ENCODE data around the gene CAPZB.
"Not testable (repeated sequence)": the region's sequence is repeated elsewhere in the genome, so short reads cannot be mapped to it uniquely, and the experiment has no call there.

Gene CAPZB

GRCh38 chr1:19311931-19312781 is 173.2 kb downstream of the CAPZB start, which contains the start of the genes AKR7A2 and SLC66A1:
Gene AKR7A2, minus strand, starts transcription at chr1:19312144. Its CDS starts 20 bp downstream, at chr1:19312124.
Gene SLC66A1, plus strand, starts transcription at chr1:19312326. Its CDS starts 5,352 bp downstream, at chr1:19317678.
- peak; percentile 98 for DNase-seq (ENCODE audit: low read depth, low spot score)

DNA sequence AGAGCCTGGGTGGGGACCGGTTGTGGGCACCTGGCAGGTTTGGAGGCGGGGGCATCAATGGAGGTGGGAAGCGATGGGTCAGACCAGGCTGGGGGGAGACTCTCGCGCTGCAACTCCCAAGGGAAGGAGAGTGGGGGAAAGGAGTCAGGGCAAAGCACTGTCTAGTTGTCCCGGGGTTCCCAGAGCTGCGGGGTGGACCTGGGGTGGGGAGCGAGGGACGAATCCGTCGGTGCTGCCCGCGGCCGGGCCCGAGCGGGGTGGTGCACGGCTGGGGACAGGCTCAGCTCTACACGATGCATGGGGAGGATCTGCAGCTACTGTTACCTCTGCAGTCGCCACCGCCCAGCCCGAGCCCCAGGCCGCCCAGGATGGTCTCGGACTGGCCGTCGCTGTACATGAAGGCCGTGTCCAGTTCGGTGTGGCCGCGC is 173.8 kb downstream of the CAPZB start:
- DNase-seq (ENCODE audit: low read depth, low spot score) = peak; percentile 34

DNA sequence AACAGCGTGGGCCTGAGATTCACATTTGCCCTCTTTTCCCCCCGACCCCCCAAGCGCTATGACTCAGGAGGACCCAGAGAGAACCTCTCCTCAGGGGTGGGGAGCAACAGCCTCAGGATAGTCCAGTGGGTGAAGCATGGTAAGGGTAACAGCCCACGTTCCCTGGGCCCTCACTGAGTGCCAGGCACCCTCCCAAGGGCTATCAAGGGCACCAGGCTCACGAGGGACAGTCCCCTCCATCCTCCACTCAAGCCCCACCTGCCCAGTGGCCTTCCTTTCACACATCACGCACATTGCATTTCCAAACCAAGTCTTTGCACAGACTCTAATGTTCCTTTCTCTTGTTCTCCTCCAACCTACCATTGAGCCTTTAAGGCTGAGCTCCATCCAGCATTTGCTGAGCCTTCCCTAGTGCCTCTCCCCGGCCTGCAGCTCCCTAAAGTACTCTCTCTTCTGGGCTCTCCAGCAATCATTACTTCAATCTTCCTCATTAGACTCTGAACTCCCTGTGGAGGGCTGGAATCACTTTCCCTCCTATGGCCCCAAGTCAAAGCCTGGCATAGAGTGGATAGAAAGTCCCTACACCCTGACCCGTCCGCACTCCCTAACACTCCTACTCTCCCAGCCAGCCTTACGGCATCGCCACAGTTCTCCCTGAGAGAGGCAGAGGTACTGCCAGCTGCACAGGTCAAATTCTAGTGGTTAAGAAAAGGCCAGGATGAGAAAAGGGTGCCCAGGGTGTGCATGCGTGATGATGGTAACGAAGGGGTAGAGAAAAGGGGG is 174.4 kb downstream of the CAPZB start:
- DNase-seq (ENCODE audit: low read depth, low spot score) = no peak

DNA sequence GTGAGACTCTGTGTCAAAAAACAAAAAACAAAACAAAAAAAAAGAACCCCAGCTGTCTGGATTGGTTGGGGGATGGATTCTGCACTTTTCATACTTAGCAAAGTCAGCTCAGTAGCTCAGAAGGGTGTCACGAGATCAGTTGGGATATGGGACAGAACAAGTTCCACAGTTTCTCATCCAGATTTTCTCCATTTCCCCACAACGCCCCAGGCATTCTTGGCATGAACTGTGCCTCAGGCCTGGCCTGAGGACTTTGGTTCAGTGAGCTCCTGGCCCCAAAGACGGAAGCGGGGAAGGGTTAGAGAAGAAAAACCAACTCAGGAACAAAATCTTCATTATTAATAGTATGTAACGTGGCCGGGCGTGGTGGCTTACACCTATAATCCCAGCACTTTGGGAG is 175.3 kb downstream of the CAPZB start:
- no peak for DNase-seq (ENCODE audit: low read depth, low spot score)

- DNase-seq (ENCODE audit: low read depth, low spot score) = peak; percentile 66
Measured at GRCh38 chr1:19309123-19309813, 176.1 kb downstream of the CAPZB start.

DNA sequence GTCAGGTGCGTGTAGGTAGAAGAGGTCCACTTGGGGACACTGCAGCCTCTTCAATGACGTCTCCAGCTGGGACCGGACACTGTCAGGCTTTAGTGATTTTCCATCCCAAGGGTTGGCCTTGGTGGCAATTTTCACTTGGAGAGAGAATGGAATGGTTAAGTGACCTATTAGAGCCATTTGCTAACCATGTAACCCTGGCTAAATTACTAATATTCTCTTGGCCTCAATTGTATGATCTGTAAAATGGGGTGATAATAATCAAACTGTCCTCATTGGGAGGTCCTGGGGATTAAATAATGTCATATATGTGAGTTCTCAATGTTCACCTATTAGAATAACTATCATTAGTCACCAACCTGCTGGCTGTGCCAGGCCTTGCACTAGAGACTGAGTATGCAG is 176.8 kb downstream of the CAPZB start:
- DNase-seq (ENCODE audit: low read depth, low spot score) = no peak

DNA sequence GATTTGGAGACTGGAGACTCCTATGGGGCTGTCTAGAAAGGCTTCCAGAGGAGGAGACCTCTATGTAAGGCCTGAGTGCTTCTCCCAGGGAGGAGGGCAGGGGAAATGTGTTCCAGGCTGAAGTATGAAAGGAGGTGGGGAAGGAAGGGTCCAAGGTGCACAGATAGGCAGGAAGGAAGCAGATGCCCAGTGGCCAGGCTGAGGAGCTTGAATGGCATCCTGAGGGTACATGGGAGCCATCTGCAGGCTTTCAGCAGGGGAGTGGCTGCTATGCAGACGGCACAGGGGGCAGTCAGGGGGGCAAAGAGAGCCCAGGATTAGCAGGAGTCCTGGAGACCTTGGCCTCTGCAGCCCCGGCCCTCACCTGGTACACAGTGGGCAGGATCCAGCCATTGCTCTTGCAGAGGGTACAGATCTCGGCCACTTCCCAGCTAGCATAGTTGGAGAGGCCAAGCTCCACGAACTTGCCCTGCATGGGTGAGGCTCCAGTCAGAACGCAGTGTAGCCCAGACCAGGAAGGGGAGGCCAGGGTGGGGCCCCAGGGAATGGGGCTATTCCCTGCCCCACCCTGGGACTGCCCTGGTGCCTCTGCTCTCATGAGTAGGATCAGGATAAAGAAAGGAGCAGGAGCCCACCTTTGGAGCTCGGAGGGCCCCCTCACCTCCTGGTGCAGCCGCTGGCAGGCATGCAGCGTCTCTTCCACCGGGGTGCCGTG is 177.4 kb downstream of the CAPZB start:
- no peak for DNase-seq (ENCODE audit: low read depth, low spot score)

GRCh38 chr1:19306941-19307340 is 178.4 kb downstream of the CAPZB start:
- no peak for DNase-seq (ENCODE audit: low read depth, low spot score)

DNA sequence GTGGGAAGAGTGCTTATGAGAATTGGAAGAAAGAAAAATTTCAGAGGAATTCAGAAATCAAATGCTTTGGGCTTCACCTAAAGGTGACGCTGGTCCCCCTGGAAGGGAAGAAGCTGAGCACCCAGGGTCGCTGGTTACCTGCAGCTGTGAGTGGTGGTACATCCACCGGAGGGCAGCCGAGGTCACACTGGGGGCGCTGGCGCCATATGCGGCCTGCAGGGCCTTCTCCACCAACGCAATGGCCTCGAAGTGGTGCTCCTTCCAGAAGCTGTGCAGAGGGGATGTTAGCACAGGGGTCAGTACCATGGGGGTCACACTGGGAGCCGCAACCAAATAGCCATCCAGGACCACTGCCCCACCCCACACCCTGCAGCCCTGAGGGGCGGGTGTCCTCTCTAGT is 179.5 kb downstream of the CAPZB start:
- no peak for DNase-seq (ENCODE audit: low read depth, low spot score)

DNA sequence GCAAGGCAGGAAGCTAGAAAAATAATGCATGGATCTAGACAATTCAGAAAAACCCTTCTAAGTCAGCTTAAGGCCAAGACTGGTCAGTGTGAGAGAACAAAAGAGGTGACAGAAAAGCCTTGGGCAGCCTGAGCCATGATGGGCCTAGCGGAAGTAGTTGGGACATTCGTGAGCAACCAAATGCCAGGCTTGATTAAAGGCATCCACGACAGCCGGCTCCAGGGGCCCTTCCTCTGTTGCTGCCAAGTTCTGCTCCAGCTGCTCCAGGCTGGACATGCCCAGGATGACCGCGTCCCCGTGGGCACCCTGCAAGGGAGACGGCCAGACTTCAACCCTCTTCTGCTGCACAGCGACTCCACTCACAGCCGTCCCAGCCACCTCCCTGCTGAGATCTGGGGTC is 181.3 kb downstream of the CAPZB start:
- not testable (repeated sequence) for DNase-seq (ENCODE audit: low read depth, low spot score)

DNA sequence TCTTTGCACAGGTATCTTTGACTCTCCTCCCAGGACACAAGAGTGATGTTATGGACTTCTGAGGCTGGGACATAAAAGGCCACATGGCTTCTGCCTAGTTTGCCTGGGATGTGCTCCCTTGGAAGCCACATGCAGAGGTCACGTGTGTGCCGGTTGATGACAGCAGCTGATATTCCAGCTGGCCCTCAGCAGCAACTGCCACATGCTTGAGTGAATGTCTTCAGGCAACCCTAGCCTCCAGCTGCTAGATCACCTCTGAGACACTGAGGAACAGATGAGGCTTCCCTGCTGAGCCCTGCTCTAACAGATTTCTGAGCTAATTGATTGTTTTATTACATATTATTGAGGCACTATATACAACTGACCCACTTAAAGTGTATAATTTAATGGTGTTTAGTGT is 185.1 kb downstream of the CAPZB start:
- DNase-seq (ENCODE audit: low read depth, low spot score) = no peak

DNA sequence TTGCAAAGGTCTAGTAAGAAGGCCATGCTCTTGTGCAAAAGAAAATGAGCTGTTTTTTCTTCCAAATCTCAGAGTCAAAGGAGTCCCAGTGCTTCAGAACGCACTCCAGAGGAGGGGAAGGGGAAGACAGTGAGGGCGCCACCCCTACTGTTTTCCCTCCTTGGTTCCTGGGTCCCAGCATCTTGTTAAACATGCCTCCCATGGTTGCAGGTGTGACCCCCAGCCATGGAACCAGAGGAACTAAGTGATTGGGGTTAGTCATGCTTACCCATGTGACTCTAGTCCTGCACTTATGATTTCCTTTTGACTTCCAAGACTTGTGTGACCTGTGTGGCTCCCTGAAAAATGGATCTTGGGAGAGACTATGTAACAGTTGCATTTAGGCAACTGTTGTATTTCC is 190.7 kb downstream of the CAPZB start:
- no peak for DNase-seq (ENCODE audit: low read depth, low spot score)

DNA sequence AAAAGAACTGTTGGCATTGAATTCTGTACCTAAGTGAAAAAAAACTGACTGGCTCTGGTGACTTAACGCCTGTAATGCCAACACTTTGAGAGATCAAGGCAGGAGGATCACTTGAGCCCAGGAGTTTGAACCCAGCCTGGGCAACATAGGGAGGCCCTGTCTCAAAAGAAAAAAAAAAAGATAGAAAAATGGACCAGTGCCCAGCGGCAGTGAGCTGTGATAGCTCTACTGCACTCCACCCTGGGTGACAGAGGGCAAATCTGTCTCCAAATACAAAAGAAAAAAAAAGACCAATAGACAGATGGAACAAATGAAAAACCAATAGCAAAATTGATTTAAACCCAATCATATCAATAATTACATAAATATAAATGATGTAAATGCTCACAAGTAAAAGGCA is 196.1 kb downstream of the CAPZB start:
- no peak for DNase-seq (ENCODE audit: low read depth, low spot score)
